NB4 (cell line): ENCODE results near the gene EFTUD2.
"Not testable (repeated sequence)": the region's sequence is repeated elsewhere in the genome, so short reads cannot be mapped to it uniquely, and the experiment has no call there.

Experiments
- DNase-seq: peaks from one replicate; pipeline ENCODE4 v3.0.0; 2010; ENCODE audit warnings: low read depth
- H3K4me3 ChIP-seq: one replicate; pipeline ENCODE4 v1.5.1; 2011; ENCODE audit warnings: mild to moderate bottlenecking, low read depth, low read length, moderate library complexity
- MYC ChIP-seq: IDR thresholded peaks from 2 replicates; pipeline ENCODE4 v1.6.1; 2011; ENCODE audit warnings: low read depth, low read length
- POLR2A ChIP-seq: IDR thresholded peaks from 2 replicates; pipeline ENCODE4 v1.6.1; 2011; ENCODE audit warnings: mild to moderate bottlenecking; ENCODE audit not compliant: insufficient read length; ENCODE audit errors: extremely low read depth
- TF ChIP-seq, protein P1 (sequence below): IDR thresholded peaks from one replicate; pipeline ENCODE4 v1.5.1; 2012; ENCODE audit warnings: low read depth, low read length
- TF ChIP-seq, protein P2 (sequence below): IDR thresholded peaks from 2 replicates; pipeline ENCODE4 v1.6.1; 2011; ENCODE audit warnings: low read depth, low read length

Gene EFTUD2

DNA sequence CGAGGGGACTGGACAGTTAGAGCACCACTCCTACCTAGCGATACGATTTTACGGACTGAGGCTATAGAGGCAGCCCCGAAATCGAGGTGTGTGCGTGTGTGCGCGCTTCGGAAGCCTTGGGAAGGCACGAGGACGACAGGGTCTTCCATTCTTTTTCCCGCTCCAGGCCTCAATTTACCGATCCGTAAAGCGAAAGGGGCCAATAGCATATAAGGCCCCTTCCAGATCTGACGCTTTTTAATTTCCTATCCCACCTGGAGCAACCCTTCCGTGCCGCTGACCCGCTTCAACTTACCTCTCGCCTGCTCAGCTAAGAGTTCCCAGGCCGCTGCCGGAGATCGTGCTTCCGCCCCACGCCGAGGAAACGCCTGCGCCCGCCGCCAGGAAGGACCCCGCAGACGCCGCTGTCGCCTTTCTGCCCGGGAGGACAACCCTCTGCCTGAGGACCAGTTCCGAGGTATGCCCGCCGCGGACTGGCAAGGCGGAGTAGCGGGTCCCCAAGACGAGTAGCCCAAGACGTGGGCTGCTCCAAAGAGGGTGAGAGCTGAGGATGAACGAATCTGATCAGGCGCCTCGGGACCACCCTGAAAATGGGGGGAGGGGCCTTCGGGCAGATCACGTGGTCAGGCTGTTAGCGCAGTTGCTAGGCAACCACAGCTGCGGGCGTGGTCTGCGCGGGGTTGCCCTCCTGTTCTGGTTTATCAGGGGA is at the start of gene EFTUD2:
TSS of gene EFTUD2 (minus strand) at position 372 of the 709 bp plus-strand sequence. CDS start 4,924 bp downstream, outside the sequence.
- peak; percentile 91 for DNase-seq
- H3K4me3 ChIP-seq, result peak within 1 kb of the TSS; percentile 96
- TF ChIP-seq, protein P1, sequence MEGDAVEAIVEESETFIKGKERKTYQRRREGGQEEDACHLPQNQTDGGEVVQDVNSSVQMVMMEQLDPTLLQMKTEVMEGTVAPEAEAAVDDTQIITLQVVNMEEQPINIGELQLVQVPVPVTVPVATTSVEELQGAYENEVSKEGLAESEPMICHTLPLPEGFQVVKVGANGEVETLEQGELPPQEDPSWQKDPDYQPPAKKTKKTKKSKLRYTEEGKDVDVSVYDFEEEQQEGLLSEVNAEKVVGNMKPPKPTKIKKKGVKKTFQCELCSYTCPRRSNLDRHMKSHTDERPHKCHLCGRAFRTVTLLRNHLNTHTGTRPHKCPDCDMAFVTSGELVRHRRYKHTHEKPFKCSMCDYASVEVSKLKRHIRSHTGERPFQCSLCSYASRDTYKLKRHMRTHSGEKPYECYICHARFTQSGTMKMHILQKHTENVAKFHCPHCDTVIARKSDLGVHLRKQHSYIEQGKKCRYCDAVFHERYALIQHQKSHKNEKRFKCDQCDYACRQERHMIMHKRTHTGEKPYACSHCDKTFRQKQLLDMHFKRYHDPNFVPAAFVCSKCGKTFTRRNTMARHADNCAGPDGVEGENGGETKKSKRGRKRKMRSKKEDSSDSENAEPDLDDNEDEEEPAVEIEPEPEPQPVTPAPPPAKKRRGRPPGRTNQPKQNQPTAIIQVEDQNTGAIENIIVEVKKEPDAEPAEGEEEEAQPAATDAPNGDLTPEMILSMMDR, result no peak
- TF ChIP-seq, protein P2, sequence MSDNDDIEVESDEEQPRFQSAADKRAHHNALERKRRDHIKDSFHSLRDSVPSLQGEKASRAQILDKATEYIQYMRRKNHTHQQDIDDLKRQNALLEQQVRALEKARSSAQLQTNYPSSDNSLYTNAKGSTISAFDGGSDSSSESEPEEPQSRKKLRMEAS, result peak; percentile 97
- TF ChIP-seq MYC, result peak; percentile 91
- peak; percentile 91 for TF ChIP-seq POLR2A

DNA sequence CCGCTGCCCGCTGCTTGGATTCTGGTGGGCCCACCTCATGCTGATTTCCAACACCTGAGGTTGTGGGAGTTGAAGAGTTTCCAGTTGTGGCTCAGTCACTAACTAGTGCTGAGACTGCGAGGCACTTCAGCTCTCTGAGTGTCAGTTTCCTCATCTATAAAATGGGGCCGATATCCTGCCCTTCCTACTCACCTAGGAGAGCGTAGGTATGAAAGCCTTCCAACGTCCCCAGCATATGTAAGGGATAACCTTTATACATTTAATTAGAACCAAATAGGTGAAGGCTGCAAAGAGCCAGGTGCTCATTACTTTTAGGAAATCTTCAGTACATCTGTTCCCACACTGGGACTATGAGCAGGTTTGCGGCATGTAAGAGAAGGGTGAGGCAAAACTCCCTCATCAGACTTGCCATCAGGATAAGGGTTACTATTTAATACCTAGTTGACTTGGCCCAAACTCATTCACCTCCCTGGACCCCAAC is 49.1 kb upstream of the EFTUD2 start:
- DNase-seq, result no peak
- TF ChIP-seq, protein P2, result no peak
- TF ChIP-seq POLR2A (no peak), MYC (no peak)
- TF ChIP-seq, protein P1, result no peak
- peak overlapping the region; percentile 82 for H3K4me3 ChIP-seq

DNA sequence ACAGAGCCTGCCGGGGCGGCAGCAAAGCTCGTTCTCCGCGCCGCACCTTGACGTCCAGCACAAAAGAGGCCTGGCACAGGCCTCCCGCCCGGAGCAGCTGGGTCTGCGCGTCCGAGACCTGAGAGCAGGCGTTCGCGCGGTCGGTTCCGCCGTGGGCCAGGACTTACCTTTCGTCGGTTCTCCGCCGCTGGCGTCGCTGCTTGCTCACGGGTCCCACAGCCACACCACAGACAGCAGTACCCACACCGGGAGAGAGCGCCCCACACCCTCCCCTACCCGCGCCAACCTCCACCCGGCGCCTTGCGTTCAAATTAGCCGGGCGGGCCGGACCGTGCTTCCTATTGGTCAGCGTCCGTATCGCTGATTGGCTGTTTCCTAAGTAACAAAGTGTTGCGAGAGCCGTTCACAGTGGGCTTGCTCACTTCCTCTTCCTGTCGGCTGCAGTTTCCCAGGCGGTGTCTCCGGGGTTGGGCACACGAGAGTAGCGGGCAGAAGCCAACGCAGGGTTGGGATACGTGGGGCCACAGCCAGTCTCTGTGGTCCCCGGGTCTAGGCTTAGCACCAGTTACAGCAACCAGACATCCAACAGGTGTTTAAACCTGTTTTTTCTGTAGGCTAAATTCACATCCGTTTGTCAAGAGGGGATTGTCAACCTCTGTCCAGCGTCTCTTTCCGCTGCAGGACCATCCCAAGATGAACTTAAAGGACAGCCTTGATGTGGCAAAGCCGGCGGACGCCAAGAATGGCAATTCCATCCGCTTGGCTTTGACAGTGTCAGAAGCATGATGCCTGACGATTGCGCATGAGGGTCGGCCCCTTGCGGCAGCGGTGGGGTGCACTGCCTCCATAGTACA is 48.4 kb upstream of the EFTUD2 start, which contains the start of gene KIF18B:
TSS of gene KIF18B (minus strand) at position 313 of the 854 bp plus-strand sequence. CDS start 11,429 bp downstream, outside the sequence.
- peak; percentile 98 for DNase-seq
- TF ChIP-seq MYC (peak; percentile 85), POLR2A (peak; percentile 86)
- TF ChIP-seq, protein P2, result peak; percentile 67
- TF ChIP-seq, protein P1, result no peak
- peak within 1 kb of the TSS; percentile 82 for H3K4me3 ChIP-seq

DNA sequence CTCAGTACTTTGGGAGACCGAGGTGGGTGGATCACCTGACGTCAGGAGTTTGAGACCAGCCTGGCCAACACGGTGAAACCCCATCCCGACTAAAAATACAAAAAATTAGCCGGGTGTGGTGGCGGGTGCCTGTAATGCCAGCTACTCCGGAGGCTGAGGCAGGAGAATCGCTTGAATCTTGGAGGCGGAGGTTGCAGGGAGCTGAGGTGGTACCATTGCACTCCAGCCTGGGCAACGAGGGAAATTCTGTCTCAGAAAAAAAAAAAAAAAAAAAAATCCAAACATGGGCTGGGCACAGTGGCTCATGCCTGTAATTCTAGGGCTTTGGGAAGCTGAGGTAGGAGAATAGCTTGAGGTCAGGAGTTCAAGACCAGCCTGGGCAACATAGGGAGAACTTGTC is 46.4 kb upstream of the EFTUD2 start:
- DNase-seq, result not testable (repeated sequence)
- H3K4me3 ChIP-seq, result peak overlapping the region; percentile 82

DNA sequence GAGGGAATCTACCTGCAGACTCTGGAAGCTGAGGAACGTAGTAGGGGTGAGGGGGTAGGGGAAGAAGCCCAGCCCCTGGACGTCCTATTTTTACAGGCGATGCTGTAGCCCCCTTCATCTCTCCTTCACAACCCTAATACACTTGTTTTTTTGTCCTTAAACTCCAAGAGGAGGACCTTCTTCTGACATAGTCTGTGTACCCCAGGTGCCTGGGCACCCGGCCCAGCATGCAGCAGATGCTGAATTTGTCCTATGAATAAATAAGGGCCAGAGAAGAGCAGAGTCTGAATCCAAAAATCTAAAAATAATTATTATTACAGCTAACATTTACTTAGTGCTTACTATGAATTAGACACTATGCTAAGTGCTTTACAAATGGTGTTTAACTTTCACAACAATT is 43.2 kb upstream of the EFTUD2 start:
- TF ChIP-seq MYC (no peak), POLR2A (no peak)
- TF ChIP-seq, protein P1, result no peak
- no peak for DNase-seq
- no peak overlapping the region for H3K4me3 ChIP-seq

DNA sequence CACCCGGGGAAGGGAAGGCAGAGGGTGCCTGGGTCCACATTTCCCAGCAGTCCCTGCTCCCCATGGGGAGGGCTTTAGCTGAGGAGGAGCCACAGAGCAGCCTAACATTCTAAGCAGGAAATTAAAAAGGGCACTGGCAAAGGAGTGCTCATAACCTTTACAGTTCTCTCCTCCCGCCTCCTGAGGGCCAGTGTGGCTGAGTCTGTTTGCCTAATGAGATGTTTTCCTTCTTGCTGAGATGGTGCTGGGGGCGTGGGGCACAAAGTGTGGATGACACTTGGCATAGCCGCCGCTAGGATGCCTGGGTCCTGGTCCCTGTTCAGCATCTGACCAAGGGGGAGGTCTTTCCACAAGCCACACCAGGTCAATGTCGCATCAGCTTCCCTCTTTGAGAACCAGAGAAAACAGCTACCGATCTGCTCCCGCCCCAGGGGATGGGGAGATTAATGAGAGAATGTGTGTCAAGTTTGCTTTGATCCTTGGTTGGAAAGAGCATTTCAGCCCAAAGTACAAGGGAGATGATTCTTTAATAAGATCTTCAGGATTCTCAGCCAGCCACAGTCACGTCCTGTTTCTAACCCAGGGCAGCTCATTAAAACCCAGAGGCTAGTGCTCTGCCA is 42.6 kb upstream of the EFTUD2 start:
- DNase-seq, result no peak
- TF ChIP-seq MYC (no peak), POLR2A (no peak)
- TF ChIP-seq, protein P1, result no peak
- TF ChIP-seq, protein P2, result no peak
- H3K4me3 ChIP-seq, result no peak overlapping the region
